ENCODE measurements around the gene C1QC.

The C1QC gene

DNA sequence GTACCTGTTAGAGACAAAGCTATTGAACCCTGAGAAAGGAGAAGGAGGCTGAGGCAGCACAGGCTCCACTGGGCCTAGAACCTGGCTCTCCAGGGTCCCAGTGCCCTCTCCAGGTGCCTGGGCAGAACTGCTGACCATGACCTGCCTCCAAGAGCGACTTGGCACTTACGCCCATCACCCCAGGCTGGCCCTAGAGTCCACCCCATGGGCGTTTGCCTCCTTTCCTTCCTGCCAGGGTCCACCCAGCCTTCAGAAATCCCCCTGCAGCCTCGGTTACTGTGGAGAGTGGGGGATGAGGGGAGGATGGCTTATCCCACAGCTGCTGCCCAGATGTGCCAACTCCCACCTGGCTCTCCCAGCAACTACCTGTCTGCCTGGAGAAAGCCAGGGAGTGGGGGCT is 21.7 kb upstream of the C1QC start:
- no peaks in the 10 kb centered on the region for H3K27me3 ChIP-seq (ENCODE audit: control insufficient read depth, insufficient read depth, low read length)
- H3K36me3 ChIP-seq (ENCODE audit: control insufficient read depth, insufficient read depth, low read length), result no peaks in the 10 kb centered on the region
- H3K4me1 ChIP-seq (ENCODE audit: control insufficient read depth, insufficient read depth, low read length), result peaks cover 6% of the 10 kb centered on the region
- H3K9me3 ChIP-seq (ENCODE audit: control insufficient read depth, insufficient read depth, low read length), result no peaks in the 10 kb centered on the region
- no peak overlapping the region for H3K9ac ChIP-seq (ENCODE audit: low read depth, low read length)
- no peak overlapping the region for H3K4me3 ChIP-seq (ENCODE audit: low read depth, low read length)

DNA sequence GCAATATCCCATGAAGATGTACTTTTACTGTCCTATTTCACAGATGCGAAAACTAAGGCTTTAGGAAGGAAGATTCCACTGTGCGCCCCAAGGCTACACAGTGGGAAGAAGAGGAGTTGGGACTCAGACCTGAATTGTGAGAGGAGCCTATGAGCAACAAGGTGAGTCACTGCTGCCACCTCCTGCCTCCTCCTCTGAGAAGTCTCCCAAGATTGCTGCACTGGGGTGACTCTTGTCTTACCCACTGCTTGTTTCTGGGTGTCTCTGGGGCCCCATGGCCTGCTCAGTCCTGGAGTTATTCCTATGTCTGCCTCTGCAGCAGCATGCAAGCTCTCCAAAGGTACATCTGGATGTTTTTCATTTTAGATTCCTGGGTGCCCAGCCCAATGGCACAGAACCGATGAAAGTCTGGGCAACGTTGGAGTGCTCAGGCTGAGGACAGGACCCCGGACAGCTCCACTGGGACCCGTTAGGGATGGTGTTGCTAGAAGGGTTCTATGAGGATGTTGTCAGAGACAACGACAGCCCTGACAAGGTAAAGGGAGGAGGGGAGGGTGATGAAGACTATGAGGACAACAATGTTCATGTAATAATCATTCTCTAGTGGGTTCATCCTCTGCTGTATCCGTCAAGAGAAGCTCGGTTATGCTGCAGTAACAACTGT is 18.0 kb upstream of the C1QC start:
- H3K27me3 ChIP-seq (ENCODE audit: control insufficient read depth, insufficient read depth, low read length), result no peaks in the 10 kb centered on the region

DNA sequence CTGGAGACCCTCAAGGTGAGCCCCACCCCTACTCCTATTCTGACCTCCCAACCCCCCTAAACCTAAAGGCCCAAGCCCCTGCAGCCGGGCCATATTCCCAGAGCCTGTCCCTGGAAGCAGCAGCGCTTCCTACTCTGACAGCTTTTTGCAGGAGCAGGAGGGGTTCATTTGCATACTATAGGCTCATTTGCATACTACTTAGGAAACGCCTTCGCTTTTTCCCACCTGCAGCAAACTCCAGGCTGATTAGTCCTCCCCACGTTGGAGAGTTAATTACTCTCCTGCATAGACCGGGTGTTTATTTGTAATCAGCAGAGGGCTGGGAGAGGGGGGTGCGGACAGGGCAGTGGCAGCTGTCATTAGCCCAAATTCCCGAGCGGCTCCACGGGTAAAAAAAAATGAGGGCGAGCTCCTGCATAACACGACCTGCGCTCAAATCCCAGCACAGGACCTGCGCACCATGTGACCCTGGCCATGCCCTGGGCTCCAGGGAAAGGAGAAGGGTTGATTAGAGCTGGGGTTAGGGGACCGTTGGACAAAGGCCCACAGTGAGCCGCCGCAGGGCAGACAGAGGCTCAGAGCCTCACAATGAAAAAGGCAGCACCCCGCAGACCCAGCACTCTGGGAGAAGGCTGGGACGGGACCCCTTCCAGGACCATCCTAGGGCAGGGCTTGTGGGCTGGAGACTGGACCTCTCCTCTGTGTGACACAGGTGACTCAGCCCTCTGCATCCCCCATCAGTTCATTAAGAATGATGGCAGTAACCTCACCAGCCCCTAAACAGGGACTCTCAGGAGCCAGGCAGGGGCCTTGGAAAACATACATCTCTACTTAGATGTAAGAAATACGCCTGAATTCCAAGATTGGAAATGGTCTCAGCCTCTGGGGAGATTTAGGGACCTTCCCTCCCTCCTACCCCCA is 16.9 kb upstream of the C1QC start:
- Histone ChIP-seq H3K36me3 (ENCODE audit: control insufficient read depth, insufficient read depth, low read length) (no peaks in the 10 kb centered on the region), H3K9ac (ENCODE audit: low read depth, low read length) (no peak overlapping the region), H3K4me1 (ENCODE audit: control insufficient read depth, insufficient read depth, low read length) (peaks cover 15% of the 10 kb centered on the region), H3K27me3 (ENCODE audit: control insufficient read depth, insufficient read depth, low read length) (no peaks in the 10 kb centered on the region), H3K9me3 (ENCODE audit: control insufficient read depth, insufficient read depth, low read length) (no peaks in the 10 kb centered on the region), H3K4me3 (ENCODE audit: low read depth, low read length) (no peak overlapping the region)

More for the DNA sequence above, 18.0 kb upstream of the C1QC start:
- no peaks in the 10 kb centered on the region for H3K36me3 ChIP-seq (ENCODE audit: control insufficient read depth, insufficient read depth, low read length)
- no peaks in the 10 kb centered on the region for H3K9me3 ChIP-seq (ENCODE audit: control insufficient read depth, insufficient read depth, low read length)
- H3K4me1 ChIP-seq (ENCODE audit: control insufficient read depth, insufficient read depth, low read length), result peaks cover 14% of the 10 kb centered on the region
- no peak overlapping the region for H3K9ac ChIP-seq (ENCODE audit: low read depth, low read length)
- H3K4me3 ChIP-seq (ENCODE audit: low read depth, low read length), result no peak overlapping the region

DNA sequence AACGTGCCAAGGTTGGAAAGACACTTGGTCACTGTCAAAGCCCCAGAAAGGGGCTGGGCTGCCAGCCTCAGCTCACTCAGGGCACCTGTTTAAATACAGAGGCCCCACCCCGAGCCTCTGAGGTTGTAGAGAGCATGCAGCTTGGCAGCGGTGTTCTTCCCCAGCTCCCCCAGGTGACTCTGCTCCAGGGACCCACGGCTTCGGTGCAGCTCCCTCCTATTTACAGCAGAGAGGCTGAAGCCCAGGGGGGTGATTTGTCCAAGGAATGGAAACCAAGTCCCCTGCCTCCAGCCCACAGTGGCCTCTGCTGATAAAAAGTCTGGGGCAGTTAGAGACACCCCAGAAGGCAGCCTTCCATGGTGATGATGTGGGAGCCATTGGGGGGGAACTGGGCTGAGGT is 16.1 kb upstream of the C1QC start:
- Histone ChIP-seq H3K36me3 (ENCODE audit: control insufficient read depth, insufficient read depth, low read length) (no peaks in the 10 kb centered on the region), H3K27me3 (ENCODE audit: control insufficient read depth, insufficient read depth, low read length) (no peaks in the 10 kb centered on the region), H3K4me1 (ENCODE audit: control insufficient read depth, insufficient read depth, low read length) (peaks cover 15% of the 10 kb centered on the region), H3K9ac (ENCODE audit: low read depth, low read length) (no peak overlapping the region), H3K9me3 (ENCODE audit: control insufficient read depth, insufficient read depth, low read length) (no peaks in the 10 kb centered on the region), H3K4me3 (ENCODE audit: low read depth, low read length) (no peak overlapping the region)

DNA sequence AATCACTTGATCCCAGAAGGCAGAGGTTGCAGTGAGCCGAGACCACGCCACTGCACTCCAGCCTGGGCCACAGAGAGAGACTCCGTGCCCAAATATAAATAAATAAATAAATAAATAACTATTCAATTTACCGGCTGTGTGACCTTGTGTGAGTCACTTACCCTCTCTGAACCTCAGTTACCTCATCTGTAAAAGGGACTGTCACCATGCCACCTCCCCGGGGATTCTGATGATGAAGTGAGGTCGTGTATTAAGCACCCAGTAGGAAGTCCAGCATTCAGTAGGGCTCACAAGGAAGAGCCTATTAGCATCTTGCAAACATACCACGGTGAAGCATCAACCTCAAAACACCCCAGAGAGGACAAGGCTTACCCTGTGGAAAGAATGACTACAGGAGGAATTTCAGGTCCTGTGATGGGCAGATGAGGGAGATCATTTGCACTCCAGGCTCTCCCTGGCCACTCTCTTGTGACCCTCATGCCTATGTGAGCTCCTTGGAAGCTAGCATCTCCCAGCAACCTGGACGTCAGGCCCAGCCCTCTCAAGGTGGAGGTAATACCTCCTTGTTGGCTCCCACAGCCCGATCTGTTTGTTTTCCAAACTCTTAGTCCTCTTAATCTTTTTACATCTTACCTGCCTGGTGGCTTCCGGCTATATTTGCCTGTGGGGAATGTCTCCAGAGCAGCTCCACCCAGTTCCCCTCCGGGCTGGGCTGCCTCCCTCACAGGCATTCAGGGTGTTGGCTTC is 14.6 kb upstream of the C1QC start:
- Histone ChIP-seq H3K4me3 (ENCODE audit: low read depth, low read length) (no peak overlapping the region), H3K4me1 (ENCODE audit: control insufficient read depth, insufficient read depth, low read length) (peaks cover 15% of the 10 kb centered on the region), H3K9ac (ENCODE audit: low read depth, low read length) (no peak overlapping the region), H3K9me3 (ENCODE audit: control insufficient read depth, insufficient read depth, low read length) (no peaks in the 10 kb centered on the region), H3K36me3 (ENCODE audit: control insufficient read depth, insufficient read depth, low read length) (no peaks in the 10 kb centered on the region), H3K27me3 (ENCODE audit: control insufficient read depth, insufficient read depth, low read length) (no peaks in the 10 kb centered on the region)

DNA sequence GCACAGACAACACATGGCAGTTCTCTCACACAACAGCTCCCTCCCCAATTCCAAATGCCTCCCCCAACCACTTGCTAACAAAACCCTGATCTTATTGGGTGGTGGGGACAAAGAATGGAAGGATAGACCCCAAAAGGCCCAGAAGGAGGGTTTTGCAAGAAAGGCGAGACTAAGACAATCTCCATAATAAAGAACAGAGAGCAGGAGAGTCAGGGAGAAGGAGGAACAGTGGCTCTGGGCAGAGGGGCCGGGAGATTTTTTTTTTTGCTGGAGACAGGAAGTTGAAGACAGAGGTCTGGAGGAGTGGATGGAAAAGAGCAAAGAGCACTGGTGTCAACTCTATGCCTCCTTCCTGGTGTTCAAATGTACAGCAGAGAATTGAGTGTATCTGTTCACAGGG is 13.5 kb upstream of the C1QC start:
- no peaks in the 10 kb centered on the region for H3K27me3 ChIP-seq (ENCODE audit: control insufficient read depth, insufficient read depth, low read length)
- no peaks in the 10 kb centered on the region for H3K36me3 ChIP-seq (ENCODE audit: control insufficient read depth, insufficient read depth, low read length)
- H3K9ac ChIP-seq (ENCODE audit: low read depth, low read length), result no peak overlapping the region
- no peaks in the 10 kb centered on the region for H3K9me3 ChIP-seq (ENCODE audit: control insufficient read depth, insufficient read depth, low read length)
- no peak overlapping the region for H3K4me3 ChIP-seq (ENCODE audit: low read depth, low read length)
- peaks cover 15% of the 10 kb centered on the region for H3K4me1 ChIP-seq (ENCODE audit: control insufficient read depth, insufficient read depth, low read length)

DNA sequence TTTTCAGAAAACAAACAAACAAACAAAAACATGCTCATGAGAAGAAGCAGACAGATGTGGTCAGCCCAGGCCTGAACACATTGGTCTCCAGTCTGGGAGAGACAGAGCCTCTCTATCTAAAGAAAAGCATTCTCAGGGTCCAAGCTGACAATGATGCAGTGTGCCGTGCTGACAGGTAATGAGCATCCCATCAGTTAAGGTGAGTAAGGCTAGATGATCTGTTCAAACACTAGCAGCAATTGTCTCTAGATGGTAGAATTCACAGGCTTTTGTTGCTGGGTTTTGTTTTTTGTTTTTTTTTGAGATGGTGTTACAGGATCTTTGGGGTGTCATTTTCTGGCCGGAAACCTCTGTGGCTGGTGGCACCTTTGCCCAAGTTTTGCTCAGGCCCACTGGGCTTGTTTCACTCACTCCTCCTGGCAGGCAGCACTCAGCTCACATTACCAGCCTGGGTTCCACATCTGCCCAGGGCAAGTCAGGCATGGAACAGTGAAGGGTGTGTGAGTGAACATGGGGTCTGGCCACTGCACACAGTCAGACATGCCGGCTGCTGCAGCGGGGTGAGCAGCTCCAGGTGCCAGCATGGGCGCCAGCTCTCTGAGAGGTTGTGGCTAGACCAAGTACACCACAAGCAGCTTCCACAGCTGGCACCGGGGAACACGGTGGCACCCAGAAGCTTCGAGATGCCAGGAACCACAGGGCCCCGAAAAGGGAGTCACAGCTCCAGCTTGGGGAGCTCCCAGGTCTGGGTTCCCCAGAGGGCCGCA is 9.6 kb upstream of the C1QC start:
- H3K36me3 ChIP-seq (ENCODE audit: control insufficient read depth, insufficient read depth, low read length), result no peaks in the 10 kb centered on the region
- no peaks in the 10 kb centered on the region for H3K27me3 ChIP-seq (ENCODE audit: control insufficient read depth, insufficient read depth, low read length)

DNA sequence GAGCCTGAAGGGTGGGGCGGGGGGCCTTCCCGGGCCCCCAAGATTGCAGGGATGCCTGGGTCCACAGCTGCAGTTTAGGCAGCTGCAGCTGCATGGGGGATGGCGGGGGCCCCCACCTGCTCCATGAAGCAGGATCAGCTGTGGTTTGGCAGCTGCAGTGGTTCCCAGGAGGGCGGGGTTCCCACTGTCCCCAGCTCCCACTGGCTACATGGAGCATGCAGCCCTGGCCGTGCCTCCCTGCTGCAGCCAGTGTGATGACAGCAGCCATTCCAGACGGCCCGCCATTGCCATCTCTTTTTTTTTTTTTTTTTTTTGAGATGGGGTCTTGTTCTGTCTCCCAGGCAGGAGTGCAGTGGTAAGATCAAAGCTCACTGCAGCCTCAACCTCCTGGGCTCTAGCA is 8.0 kb upstream of the C1QC start:
- Histone ChIP-seq H3K27me3 (ENCODE audit: control insufficient read depth, insufficient read depth, low read length) (no peaks in the 10 kb centered on the region), H3K9me3 (ENCODE audit: control insufficient read depth, insufficient read depth, low read length) (no peaks in the 10 kb centered on the region), H3K4me1 (ENCODE audit: control insufficient read depth, insufficient read depth, low read length) (peaks cover 6% of the 10 kb centered on the region), H3K36me3 (ENCODE audit: control insufficient read depth, insufficient read depth, low read length) (no peaks in the 10 kb centered on the region), H3K4me3 (ENCODE audit: low read depth, low read length) (no peak overlapping the region), H3K9ac (ENCODE audit: low read depth, low read length) (no peak overlapping the region)

More for the DNA sequence above, 9.6 kb upstream of the C1QC start:
- Histone ChIP-seq H3K9me3 (ENCODE audit: control insufficient read depth, insufficient read depth, low read length) (no peaks in the 10 kb centered on the region), H3K9ac (ENCODE audit: low read depth, low read length) (no peak overlapping the region), H3K4me3 (ENCODE audit: low read depth, low read length) (no peak overlapping the region), H3K4me1 (ENCODE audit: control insufficient read depth, insufficient read depth, low read length) (peaks cover 9% of the 10 kb centered on the region)

DNA sequence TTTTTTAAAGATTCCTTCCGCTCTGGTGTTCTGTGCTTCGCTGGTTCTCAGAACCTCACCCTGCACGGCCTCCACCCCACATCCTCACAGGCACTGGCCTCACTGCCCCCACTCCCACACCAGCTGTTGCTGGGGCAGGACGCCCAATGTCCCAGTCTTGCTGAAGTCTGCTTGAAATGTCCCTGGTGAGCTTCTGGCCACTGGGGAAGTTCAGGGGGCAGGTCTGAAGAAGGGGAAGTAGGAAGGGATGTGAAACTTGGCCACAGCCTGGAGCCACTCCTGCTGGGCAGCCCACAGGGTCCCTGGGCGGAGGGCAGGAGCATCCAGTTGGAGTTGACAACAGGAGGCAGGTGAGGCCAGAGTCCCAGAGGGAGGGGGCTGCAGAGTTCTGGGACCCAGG is 7.1 kb upstream of the C1QC start, which contains the start of gene C1QA:
C1QA (plus strand) TSS at position 276 of the 400 bp plus-strand sequence. CDS start 989 bp downstream, outside the sequence.
- no peaks in the 10 kb centered on the region for H3K9me3 ChIP-seq (ENCODE audit: control insufficient read depth, insufficient read depth, low read length)
- H3K4me1 ChIP-seq (ENCODE audit: control insufficient read depth, insufficient read depth, low read length), result peaks cover 6% of the 10 kb centered on the region
- no peaks in the 10 kb centered on the region for H3K27me3 ChIP-seq (ENCODE audit: control insufficient read depth, insufficient read depth, low read length)
- no peak within 1 kb of the TSS for H3K9ac ChIP-seq (ENCODE audit: low read depth, low read length)
- no peak within 1 kb of the TSS for H3K4me3 ChIP-seq (ENCODE audit: low read depth, low read length)
- no peaks in the 10 kb centered on the region for H3K36me3 ChIP-seq (ENCODE audit: control insufficient read depth, insufficient read depth, low read length)

DNA sequence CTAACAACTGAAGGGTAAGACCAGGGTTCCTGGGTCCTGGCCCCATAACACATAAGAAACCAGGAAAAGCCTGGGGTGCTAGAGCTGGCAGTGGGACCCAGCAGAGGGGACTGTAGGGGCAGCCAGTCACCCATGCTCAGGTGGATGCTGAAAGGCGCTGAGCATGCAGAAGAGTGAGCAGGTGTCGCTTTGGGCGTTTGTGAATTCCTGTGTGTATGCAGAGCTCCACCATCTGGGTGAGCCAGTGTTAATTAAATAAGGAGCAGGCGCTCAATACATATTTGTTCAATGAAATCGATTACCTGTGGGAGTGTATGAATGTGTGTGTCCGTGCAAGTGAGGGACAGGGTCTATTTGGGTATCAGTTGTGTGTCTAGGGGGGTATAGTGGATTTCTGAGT is 6.5 kb upstream of the C1QC start:
- Histone ChIP-seq H3K9ac (ENCODE audit: low read depth, low read length) (no peak overlapping the region), H3K9me3 (ENCODE audit: control insufficient read depth, insufficient read depth, low read length) (no peaks in the 10 kb centered on the region), H3K4me3 (ENCODE audit: low read depth, low read length) (no peak overlapping the region), H3K27me3 (ENCODE audit: control insufficient read depth, insufficient read depth, low read length) (no peaks in the 10 kb centered on the region), H3K36me3 (ENCODE audit: control insufficient read depth, insufficient read depth, low read length) (no peaks in the 10 kb centered on the region), H3K4me1 (ENCODE audit: control insufficient read depth, insufficient read depth, low read length) (peaks cover 6% of the 10 kb centered on the region)

DNA sequence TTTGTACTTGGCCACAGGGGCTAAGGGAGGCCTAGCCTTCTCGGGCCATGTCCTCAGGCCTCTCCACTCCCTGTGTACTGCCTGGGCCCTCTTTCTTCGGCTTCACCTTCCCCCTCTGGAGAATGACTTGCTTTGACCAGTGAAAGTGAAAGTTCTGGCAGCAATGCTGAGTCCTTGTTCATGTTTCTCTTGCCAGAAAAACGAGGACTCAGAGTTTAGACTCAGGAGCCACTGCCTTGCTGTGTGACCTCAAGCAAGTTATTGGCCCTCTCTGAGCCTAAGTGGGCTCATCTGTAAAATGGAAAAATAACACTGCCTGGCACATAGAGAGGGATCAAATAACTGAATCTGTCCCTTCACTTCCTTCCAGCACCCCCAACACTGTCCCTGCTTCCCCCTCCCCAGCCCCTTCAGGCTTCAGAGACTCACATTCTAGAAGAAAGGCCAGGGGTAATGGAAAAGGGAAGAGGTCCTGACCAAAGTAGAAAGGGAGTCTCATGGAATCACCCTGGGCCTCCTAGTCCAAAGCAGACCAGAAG is 5.5 kb upstream of the C1QC start:
- H3K4me1 ChIP-seq (ENCODE audit: control insufficient read depth, insufficient read depth, low read length), result peaks cover 6% of the 10 kb centered on the region
- no peaks in the 10 kb centered on the region for H3K36me3 ChIP-seq (ENCODE audit: control insufficient read depth, insufficient read depth, low read length)

More for the DNA sequence above, 5.5 kb upstream of the C1QC start:
- Histone ChIP-seq H3K4me3 (ENCODE audit: low read depth, low read length) (no peak overlapping the region), H3K9ac (ENCODE audit: low read depth, low read length) (no peak overlapping the region), H3K27me3 (ENCODE audit: control insufficient read depth, insufficient read depth, low read length) (no peaks in the 10 kb centered on the region), H3K9me3 (ENCODE audit: control insufficient read depth, insufficient read depth, low read length) (no peaks in the 10 kb centered on the region)

All from iPS-15b (cell line).